GDM1 (cell line): ENCODE measurements around the gene COG8.

Experiments
- DNase-seq: peaks from one replicate; lab custom pipeline; 2025; lab: John Stamatoyannopoulos, UW

COG8 gene

GRCh38 chr16:69286941-69287713 is 52.2 kb downstream of the COG8 start:
- no peak for DNase-seq

GRCh38 chr16:69285240-69285639 is 54.1 kb downstream of the COG8 start:
- DNase-seq = no peak

GRCh38 chr16:69283851-69284250 is 55.5 kb downstream of the COG8 start:
- no peak for DNase-seq

- DNase-seq = no peak
Measured at GRCh38 chr16:69277413-69277812, 62.0 kb downstream of the COG8 start.
